Measurements from ENCODE around the gene FGF14. TPM values are rescaled to one million over a fixed set of nuclear protein-coding genes. Genes with fewer than 3 reads are reported as not detected.

FGF14 gene
- total RNA-seq, 2 donors from 2014 or later: 0.14 TPM

- Histone ChIP-seq H3K27ac (no peak overlapping the region), H3K9me3 (no peaks in the 10 kb centered on the region), H3K36me3 (no peaks in the 10 kb centered on the region), H3K4me1 (ENCODE audit: control insufficient read depth in 1 of 2, low read depth in 2 of 2) (no peaks in the 10 kb centered on the region), H3K27me3 (replicated peaks; ENCODE audit: insufficient read depth) (no peaks in the 10 kb centered on the region), H3K4me3 (no peak overlapping the region)
- DNase-seq (ENCODE audit: low spot score) (no peak), ATAC-seq (ENCODE audit: insufficient number of reproducible peaks, low FRiP score, low read depth) (no peak)
- no peak for TF ChIP-seq CTCF (IDR thresholded peaks at IDR 0.05)
These were observed 628.8 kb downstream of the FGF14 start for GRCh38 chr13:101773062-101773461.

DNA sequence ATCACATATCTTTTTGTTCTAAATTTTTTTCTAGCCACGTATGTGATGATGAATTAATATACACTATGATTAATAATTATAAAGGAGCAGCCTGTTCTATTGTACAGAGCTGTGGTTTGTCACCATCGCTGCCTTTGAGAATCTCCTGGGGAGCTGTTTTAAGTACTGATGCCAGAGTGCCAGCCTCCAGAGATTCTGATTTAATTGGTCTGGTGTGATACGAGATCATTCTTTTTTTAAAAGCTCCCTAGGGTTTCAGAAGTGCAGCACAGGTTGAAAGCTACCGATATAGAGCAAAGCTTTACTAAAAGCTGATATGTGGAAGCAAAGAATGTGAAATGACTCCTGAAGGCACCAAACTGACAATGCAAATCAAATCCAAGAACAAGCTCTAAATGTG is 634.7 kb downstream of the FGF14 start:
- ATAC-seq (ENCODE audit: insufficient number of reproducible peaks, low FRiP score, low read depth) (no peak), DNase-seq (ENCODE audit: low spot score) (no peak)
- no peaks in the 10 kb centered on the region for H3K36me3 ChIP-seq
- H3K4me3 ChIP-seq: no peak overlapping the region
- H3K9me3 ChIP-seq: no peaks in the 10 kb centered on the region
- no peaks in the 10 kb centered on the region for H3K4me1 ChIP-seq (ENCODE audit: control insufficient read depth in 1 of 2, low read depth in 2 of 2)
- no peaks in the 10 kb centered on the region for H3K27me3 ChIP-seq (replicated peaks; ENCODE audit: insufficient read depth)
- no peak for TF ChIP-seq CTCF (IDR thresholded peaks at IDR 0.05)
- no peak overlapping the region for H3K27ac ChIP-seq

GRCh38 chr13:101763191-101763590 is 638.7 kb downstream of the FGF14 start:
- Histone ChIP-seq H3K9me3 (no peaks in the 10 kb centered on the region), H3K27me3 (replicated peaks; ENCODE audit: insufficient read depth) (no peaks in the 10 kb centered on the region), H3K4me1 (ENCODE audit: control insufficient read depth in 1 of 2, low read depth in 2 of 2) (no peaks in the 10 kb centered on the region), H3K36me3 (no peaks in the 10 kb centered on the region), H3K27ac (no peak overlapping the region), H3K4me3 (no peak overlapping the region)
- TF ChIP-seq CTCF (IDR thresholded peaks at IDR 0.05): no peak
- DNase-seq (ENCODE audit: low spot score) (no peak), ATAC-seq (ENCODE audit: insufficient number of reproducible peaks, low FRiP score, low read depth) (no peak)

DNA sequence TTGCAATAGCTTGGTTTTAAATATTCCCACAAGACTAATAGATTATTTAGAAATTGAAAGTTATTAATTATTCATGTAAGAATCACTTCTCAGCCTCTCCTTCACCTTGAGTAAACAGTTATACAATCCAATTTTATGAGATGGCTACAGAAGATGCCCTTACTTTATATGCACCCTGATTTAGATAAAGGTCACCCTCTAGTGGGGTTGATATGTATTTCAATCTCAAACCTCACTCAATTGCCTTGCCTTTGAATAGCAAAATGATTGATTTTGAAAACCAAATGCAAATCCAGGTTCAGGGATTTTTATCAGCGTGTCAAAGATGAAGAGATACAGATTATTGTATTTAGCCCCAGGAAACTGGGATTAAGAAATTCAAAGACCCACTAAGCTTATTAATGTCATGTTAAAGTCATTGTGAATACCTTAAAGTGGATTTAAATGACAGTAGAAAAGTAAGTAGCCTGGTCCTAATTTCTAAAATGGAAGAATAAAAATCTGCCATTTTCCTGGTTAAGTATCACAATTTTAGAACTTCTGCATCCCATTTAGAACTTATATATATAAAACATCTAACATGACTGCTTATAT is 644.3 kb downstream of the FGF14 start:
- Histone ChIP-seq H3K36me3 (no peaks in the 10 kb centered on the region), H3K27me3 (replicated peaks; ENCODE audit: insufficient read depth) (no peaks in the 10 kb centered on the region), H3K9me3 (no peaks in the 10 kb centered on the region), H3K4me1 (ENCODE audit: control insufficient read depth in 1 of 2, low read depth in 2 of 2) (no peaks in the 10 kb centered on the region), H3K4me3 (no peak overlapping the region), H3K27ac (no peak overlapping the region)
- no peak for ATAC-seq (ENCODE audit: insufficient number of reproducible peaks, low FRiP score, low read depth)
- no peak for TF ChIP-seq CTCF (IDR thresholded peaks at IDR 0.05)
- no peak for DNase-seq (ENCODE audit: low spot score)

GRCh38 chr13:101755228-101755887 is 646.5 kb downstream of the FGF14 start:
- no peak for DNase-seq (ENCODE audit: low spot score)
- no peaks in the 10 kb centered on the region for H3K36me3 ChIP-seq
- no peak overlapping the region for H3K4me3 ChIP-seq
- no peak for ATAC-seq (ENCODE audit: insufficient number of reproducible peaks, low FRiP score, low read depth)
- no peak overlapping the region for H3K27ac ChIP-seq
- H3K4me1 ChIP-seq (ENCODE audit: control insufficient read depth in 1 of 2, low read depth in 2 of 2): no peaks in the 10 kb centered on the region
- H3K9me3 ChIP-seq: no peaks in the 10 kb centered on the region
- no peaks in the 10 kb centered on the region for H3K27me3 ChIP-seq (replicated peaks; ENCODE audit: insufficient read depth)
- TF ChIP-seq CTCF (IDR thresholded peaks at IDR 0.05): no peak
